22Rv1 (cell line): ENCODE results near the gene NAE1.

Source experiments
- ZFX ChIP-seq: fragments of 450-650 bp; IDR thresholded peaks from 2 replicates; pipeline ENCODE4 v1.6.1; 2017; ENCODE audit warnings: antibody characterized with exemption, borderline replicate concordance
- TF ChIP-seq, protein P1 (sequence below): fragments of 450-650 bp; IDR thresholded peaks from 2 replicates; pipeline ENCODE4 v1.5.1; 2017; ENCODE audit warnings: mild to moderate bottlenecking

DNA sequence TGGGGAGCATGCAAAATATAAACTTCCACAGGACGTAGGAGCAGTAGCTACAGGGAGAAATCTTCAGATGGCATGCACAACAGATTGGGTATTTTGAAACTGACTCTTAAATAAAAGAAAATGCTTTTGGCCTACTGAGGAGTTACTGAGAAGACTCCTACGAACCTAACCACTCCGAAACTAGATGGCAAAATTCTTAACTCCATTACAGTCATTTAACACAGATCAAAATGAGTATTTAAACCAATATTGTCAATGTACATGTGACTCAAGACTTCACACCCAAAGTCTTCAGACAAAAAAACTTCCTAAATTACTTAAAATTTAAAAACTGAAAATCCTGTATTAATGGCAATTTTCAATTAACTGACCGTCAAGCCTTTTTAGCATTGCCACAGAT lies 21.0 kb downstream of the NAE1 start:
- TF ChIP-seq, protein P1, sequence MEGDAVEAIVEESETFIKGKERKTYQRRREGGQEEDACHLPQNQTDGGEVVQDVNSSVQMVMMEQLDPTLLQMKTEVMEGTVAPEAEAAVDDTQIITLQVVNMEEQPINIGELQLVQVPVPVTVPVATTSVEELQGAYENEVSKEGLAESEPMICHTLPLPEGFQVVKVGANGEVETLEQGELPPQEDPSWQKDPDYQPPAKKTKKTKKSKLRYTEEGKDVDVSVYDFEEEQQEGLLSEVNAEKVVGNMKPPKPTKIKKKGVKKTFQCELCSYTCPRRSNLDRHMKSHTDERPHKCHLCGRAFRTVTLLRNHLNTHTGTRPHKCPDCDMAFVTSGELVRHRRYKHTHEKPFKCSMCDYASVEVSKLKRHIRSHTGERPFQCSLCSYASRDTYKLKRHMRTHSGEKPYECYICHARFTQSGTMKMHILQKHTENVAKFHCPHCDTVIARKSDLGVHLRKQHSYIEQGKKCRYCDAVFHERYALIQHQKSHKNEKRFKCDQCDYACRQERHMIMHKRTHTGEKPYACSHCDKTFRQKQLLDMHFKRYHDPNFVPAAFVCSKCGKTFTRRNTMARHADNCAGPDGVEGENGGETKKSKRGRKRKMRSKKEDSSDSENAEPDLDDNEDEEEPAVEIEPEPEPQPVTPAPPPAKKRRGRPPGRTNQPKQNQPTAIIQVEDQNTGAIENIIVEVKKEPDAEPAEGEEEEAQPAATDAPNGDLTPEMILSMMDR, result no peak
- no peak for TF ChIP-seq ZFX
